ENCODE results near the gene ONECUT3.

- TF ChIP-seq, protein P1, sequence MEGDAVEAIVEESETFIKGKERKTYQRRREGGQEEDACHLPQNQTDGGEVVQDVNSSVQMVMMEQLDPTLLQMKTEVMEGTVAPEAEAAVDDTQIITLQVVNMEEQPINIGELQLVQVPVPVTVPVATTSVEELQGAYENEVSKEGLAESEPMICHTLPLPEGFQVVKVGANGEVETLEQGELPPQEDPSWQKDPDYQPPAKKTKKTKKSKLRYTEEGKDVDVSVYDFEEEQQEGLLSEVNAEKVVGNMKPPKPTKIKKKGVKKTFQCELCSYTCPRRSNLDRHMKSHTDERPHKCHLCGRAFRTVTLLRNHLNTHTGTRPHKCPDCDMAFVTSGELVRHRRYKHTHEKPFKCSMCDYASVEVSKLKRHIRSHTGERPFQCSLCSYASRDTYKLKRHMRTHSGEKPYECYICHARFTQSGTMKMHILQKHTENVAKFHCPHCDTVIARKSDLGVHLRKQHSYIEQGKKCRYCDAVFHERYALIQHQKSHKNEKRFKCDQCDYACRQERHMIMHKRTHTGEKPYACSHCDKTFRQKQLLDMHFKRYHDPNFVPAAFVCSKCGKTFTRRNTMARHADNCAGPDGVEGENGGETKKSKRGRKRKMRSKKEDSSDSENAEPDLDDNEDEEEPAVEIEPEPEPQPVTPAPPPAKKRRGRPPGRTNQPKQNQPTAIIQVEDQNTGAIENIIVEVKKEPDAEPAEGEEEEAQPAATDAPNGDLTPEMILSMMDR (optimal IDR thresholded peaks at IDR 0.05 in 1 of 3, IDR thresholded peaks at IDR 0.05 in 1 of 3, conservative IDR thresholded peaks at IDR 0.05 in 1 of 3; ENCODE audit: extremely low read depth in 1 of 3, insufficient read depth in 2 of 3, low read length in 3 of 3), result peak in 1 of 3 experiments; percentile 7
- TF ChIP-seq EZH2 (IDR thresholded peaks at IDR 0.05; ENCODE audit: low read length), result no peak
Observed at GRCh38 chr19:1725100-1726064, 27.9 kb upstream of the ONECUT3 start.

All from keratinocyte (primary cell).